Measurements from ENCODE around the gene WWOX. TPM values are rescaled to one million over a fixed set of nuclear protein-coding genes. Genes with fewer than 3 reads are reported as not detected.

WWOX gene
- total RNA-seq, 1 donor: 24.2 TPM

DNA sequence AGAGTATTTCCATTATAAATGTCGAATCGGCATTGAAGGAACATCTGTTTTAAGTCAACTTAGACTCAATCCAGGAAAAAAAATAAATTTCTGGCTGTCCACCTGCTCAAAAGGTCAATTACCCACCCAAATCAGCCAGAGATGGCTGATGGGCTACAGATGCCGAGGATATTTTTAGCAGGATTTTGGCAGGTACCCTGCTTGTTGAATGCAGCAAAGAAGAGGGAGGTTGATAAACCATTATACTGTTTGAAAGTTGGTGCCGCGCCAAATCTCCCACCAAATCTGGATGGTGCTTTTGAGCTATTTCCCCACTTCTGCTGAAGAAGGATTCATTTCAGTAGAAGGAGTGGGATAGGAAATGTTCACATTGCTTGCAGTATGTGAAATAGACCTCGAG lies 963.4 kb downstream of the WWOX start:
- no peak overlapping the region for H3K4me3 ChIP-seq (ENCODE audit: low read depth, low read length)
- no peak for DNase-seq (ENCODE audit: low read depth)
- TF ChIP-seq, protein P1, sequence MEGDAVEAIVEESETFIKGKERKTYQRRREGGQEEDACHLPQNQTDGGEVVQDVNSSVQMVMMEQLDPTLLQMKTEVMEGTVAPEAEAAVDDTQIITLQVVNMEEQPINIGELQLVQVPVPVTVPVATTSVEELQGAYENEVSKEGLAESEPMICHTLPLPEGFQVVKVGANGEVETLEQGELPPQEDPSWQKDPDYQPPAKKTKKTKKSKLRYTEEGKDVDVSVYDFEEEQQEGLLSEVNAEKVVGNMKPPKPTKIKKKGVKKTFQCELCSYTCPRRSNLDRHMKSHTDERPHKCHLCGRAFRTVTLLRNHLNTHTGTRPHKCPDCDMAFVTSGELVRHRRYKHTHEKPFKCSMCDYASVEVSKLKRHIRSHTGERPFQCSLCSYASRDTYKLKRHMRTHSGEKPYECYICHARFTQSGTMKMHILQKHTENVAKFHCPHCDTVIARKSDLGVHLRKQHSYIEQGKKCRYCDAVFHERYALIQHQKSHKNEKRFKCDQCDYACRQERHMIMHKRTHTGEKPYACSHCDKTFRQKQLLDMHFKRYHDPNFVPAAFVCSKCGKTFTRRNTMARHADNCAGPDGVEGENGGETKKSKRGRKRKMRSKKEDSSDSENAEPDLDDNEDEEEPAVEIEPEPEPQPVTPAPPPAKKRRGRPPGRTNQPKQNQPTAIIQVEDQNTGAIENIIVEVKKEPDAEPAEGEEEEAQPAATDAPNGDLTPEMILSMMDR (IDR thresholded peaks at IDR 0.05; ENCODE audit: insufficient read depth, low read length): no peak

DNA sequence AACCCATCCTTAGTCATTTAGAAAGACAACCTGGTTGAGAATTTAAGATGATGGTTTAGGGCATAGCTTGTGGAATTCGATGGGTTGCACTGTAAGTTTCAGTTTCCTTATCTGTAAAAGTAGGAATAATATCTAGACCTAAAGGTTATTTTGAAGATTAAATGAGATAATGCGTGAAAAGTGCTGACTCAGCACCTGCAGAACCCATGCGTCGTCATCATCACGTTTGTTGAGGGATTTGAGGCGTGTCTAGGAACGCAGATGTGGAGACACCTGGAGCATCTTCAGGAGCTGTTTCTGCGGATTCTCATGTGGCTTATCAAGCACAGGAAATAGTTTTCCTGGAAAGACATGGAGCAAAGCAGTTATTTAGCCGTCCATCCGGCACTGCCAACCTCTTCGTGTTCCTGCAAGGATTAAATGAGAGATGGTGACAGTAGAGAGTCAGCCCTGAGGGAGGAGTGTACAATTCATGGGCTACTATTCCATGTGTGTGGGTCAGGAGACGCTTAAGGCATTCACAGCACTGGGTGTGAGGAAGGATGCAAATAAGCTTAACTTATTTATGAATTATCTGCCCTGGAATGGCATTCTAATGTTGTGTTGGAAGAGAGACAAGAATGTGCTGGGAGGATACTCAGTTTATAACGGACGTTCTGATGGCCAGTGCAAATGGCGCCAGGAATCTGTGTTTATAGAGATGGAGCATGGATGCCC lies 965.0 kb downstream of the WWOX start:
- H3K4me3 ChIP-seq (ENCODE audit: low read depth, low read length): no peak overlapping the region
- TF ChIP-seq, protein P1 (IDR thresholded peaks at IDR 0.05; ENCODE audit: insufficient read depth, low read length): no peak
- no peak for DNase-seq (ENCODE audit: low read depth)

DNA sequence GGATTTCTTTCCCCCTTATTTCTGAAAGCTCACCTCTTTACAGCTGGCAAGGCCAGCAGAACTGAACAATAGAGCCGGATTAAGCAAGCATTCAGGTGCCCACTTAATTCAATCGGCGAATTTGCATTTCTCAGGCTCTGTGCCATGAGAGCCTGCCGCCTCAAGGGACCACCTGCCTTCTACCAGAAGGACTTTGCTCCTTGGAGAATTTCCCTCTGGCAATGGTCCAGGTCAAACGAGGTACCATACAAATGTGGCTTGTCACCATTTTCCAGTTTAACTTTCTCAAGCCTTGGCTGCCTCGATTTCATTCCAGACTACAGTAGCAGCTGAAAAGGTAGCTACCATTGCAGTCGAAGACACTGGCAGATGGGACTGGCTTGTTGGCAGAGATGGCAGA lies 967.1 kb downstream of the WWOX start:
- TF ChIP-seq, protein P1 (IDR thresholded peaks at IDR 0.05; ENCODE audit: insufficient read depth, low read length): no peak
- no peak overlapping the region for H3K4me3 ChIP-seq (ENCODE audit: low read depth, low read length)
- DNase-seq (ENCODE audit: low read depth): no peak

DNA sequence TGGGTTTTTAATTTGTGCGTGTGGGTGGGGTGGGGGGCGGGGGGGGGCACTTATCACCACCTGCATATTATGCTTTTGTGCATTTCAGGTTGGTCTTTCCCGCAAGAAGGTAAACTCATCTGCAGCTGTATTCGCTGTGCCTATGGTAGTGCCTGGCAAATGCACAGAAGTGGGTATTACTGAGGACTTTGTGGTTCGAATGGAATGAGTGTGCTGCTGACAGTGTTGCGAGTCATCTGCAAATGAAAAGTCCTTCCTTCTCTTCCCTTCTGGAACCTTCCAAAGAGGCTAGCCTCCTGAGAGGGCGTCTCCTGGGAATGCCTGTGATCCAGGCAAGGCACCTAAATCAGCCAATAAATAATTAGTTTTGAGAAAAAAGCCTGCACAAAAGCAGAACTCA lies 968.1 kb downstream of the WWOX start:
- TF ChIP-seq, protein P1 (IDR thresholded peaks at IDR 0.05; ENCODE audit: insufficient read depth, low read length): no peak
- no peak for DNase-seq (ENCODE audit: low read depth)
- no peak overlapping the region for H3K4me3 ChIP-seq (ENCODE audit: low read depth, low read length)

DNA sequence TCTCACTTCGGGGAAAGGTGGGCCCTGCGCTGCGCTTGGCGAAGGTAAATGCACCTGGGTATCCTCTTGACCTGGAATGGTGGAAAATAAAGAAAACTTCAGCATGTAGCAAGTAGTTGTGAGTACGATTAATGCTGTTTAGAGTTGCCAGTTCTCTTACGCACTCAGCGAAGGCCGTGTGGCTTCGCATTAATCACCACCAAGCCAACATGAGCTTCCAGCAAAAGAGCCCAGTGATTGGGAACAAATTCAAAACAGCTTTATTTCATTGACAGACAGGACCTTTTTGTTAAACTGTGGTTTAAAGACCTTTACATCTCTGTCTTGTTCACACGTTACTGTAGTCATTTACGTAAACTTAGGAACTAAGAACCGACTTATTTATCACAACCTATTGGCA lies 969.7 kb downstream of the WWOX start:
- no peak for DNase-seq (ENCODE audit: low read depth)
- TF ChIP-seq, protein P1 (IDR thresholded peaks at IDR 0.05; ENCODE audit: insufficient read depth, low read length): no peak
- no peak overlapping the region for H3K4me3 ChIP-seq (ENCODE audit: low read depth, low read length)

DNA sequence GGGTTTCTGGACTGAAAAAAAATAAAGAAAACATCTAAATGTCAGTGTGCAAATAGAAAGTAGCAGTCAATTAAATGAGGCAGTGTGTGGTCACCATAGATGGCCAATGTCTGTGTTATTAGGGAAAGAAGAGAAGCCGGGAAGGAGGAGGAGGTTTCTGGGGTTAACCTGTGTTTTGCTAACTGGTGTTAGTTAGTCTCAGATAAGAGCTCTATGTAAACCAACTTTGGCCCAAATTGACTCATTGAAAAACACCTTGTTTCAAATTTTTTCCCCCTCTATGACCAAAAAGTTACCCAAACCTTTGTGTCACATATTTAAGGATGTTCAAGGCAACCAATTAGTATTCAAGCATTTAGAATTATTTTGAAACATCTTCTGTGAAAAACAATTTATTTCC lies 970.2 kb downstream of the WWOX start:
- TF ChIP-seq, protein P1 (IDR thresholded peaks at IDR 0.05; ENCODE audit: insufficient read depth, low read length): no peak
- no peak overlapping the region for H3K4me3 ChIP-seq (ENCODE audit: low read depth, low read length)
- DNase-seq (ENCODE audit: low read depth): no peak

DNA sequence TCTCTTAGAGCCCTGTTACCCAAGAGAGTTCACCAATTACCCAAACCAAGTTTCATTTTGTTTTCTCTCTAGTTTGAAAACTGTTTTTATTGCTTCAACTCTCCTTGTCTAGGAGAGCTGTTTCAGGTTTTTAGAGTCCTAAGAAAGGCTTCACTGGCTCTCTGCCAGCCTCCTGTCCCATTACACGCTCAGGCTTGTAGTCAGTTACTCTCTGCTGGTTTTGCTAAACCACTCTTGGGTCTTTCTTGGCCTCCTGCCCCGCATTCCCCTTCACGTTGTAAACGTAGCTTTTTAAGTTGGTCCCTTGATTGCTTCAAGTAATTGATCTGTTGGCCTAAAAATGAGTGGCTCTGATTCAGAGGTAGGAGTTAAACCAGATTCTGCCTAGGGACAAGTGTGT lies 972.0 kb downstream of the WWOX start:
- H3K4me3 ChIP-seq (ENCODE audit: low read depth, low read length): no peak overlapping the region
- no peak for DNase-seq (ENCODE audit: low read depth)
- TF ChIP-seq, protein P1 (IDR thresholded peaks at IDR 0.05; ENCODE audit: insufficient read depth, low read length): no peak
